Measurements from ENCODE around the gene SLC30A3.
A peak's percentile ranks its signal among the peaks of the same experiment; 100 is the strongest.
"Not testable (repeated sequence)": the region's sequence is repeated elsewhere in the genome, so short reads cannot be mapped to it uniquely, and the experiment has no call there.

The SLC30A3 gene

GRCh38 chr2:27285481-27285880, 22.6 kb upstream of the SLC30A3 start:
- no peak for DNase-seq (ENCODE audit: low spot score)

DNA sequence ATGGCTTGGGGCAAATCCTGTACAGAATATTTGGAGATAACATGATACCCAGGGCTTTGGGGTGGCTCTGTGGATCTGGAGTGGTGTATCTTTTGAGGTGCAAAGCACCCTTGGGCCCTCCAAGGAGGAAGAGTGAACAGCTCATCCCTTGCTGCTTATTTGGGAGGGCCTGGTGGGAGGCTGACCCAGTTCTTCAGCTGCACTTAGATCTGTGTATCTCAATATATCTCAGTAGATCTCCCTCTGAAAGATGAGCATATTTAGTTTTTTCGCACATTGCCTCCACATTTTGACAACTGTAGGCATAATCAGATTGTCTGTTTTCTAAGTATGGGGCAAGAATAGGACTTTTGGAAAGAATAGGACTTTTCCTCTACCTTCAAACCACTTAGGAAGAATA, 22.1 kb upstream of the SLC30A3 start:
- DNase-seq (ENCODE audit: low spot score): no peak

GRCh38 chr2:27282892-27283291, 20.0 kb upstream of the SLC30A3 start:
- no peak for DNase-seq (ENCODE audit: low spot score)

DNA sequence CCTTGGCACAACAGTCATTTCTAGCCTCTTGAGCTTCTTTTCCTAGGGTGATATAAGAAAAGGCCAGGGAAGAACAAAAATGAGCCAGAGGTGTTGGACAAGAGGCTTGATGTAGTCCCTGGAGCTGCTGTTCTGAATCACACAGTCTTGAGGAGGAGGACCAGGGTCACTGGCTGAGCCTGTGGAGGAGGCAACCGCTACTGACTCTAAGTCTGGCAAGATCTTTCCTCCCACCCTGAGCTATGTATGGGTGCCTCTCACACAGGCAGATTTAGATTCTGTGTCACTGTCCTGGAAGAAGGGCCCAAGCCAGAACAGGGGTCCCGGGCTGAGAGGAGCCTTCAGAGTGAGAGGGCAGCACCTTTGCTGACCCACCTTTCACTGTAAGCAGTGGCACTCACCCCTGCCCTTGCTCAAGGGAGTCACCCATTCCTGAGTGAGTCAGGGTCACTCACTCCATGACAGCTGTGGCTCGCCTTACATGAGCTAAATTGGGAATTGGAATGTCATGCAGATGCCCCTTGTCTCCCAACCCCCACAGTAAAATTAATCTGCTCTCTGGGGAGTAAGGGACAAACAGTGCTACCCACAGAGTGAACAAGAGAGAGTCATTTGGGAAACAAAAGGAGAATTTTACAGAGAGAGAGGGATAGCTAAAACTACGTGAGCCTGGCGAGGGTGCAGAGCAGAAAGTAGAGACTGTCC, 19.2 kb upstream of the SLC30A3 start, which contains the start of gene TRIM54:
TRIM54 (plus strand) TSS at position 575 of the 705 bp plus-strand sequence. CDS start 303 bp downstream, outside the sequence.
- no peak for DNase-seq (ENCODE audit: low spot score)

DNA sequence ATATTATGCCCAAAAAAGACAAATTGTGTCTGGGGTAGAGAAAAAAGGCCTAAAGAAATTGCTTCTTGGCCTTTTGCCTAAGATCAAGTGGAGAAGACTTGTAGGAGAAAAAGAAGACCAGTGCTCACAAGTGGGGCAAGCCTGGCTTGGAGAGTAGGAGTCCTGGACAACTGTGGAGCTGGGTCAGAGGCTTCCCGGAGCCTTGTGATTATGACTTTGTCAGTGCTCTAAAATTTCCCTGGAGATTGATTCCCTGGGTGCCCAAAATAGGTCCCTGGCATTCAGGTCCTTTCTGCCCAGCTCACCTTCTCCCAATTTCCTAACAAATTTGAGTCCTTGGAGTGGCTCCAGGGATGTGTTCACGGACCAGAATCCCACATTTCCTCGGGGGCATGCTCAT, 18.6 kb upstream of the SLC30A3 start:
- DNase-seq (ENCODE audit: low spot score): no peak

- no peak for DNase-seq (ENCODE audit: low spot score)
These were observed 18.0 kb upstream of the SLC30A3 start for GRCh38 chr2:27280826-27281225.

- no peak for DNase-seq (ENCODE audit: low spot score)
These were observed 15.2 kb upstream of the SLC30A3 start for GRCh38 chr2:27278010-27278409.

- no peak for DNase-seq (ENCODE audit: low spot score)
These were observed 12.6 kb upstream of the SLC30A3 start, which contains the start of gene DNAJC5G for GRCh38 chr2:27275211-27276150. DNAJC5G (plus strand) TSS chr2:27275433; CDS start chr2:27276729, 1,296 bp downstream.

DNA sequence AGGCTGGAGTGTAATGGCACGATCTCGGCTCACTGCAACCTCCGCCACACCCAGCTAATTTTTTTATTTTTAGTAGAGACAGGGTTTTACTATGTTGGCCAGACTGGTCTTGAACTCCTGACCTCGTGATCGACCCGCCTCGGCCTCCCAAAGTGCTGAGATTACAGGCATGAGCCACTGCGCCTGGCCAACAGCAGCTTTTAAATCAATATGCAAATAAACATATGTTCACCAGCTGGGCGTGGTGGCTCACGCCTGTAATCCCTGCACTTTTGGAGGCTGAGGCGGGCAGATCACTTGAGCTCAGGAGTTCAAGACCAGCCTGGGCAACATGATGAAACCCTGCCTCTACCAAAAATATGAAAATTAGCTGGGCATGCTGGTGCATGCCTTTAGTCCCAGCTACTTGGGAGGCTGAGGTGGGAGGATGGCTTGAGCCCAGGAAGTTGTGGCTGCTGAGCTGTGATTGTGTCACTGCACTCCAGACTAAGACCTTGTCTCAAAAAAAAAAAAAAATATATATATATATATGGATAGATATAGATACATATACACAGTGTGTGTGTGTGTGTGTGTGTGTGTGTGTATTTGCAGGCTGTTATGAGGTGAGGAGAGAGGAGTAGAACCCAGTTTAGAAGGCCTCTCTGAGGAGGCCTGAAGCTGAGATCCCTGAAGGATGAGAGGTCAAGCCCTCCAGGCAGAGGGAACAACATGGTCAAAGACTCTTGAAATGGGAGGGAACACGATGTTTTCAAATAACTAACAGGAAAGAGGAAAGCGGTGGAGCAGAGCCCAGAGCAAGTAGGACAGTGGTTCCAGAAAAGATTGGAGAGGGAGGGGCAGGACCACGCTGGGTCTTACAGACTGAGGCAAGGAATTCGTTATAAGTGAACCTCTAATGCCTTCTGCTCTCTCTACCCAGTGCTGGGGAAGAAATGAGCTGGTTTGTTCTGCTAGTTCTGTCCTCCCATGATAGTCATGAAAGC, 10.0 kb upstream of the SLC30A3 start:
- DNase-seq (ENCODE audit: low spot score): not testable (repeated sequence)

DNA sequence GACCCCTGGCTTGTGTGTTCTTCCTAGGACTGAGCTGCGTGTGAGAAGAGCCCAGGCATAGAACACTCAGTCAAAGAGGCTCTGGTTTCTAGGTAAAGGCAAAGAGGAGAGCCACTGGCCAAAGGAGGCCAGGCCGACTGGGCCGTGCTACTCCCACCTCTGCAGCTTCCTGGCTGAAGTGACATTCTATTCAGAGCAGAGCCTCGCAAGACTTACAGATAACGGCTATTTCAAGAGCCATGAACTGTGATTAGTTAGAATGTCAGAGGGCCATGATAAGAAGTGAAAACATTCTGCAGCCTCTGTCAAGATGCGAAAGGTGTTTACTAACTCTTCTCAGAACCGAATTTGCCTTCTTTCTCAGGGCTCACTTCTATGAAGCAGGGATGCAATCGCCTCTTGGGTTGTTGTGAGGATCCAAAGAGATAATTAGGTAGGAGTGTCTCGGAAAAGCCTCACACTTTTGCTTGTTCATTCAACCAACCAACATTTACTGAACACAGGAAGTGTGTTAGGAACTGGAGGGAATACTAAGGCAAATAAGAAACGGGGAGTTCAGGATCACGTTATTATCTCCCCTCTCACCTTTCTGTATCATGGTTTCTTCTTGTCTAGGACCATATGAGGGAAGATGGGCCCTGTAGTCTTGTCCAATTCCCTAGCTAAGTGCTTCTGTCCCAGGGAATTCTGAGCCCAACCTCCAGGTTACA, 8.9 kb upstream of the SLC30A3 start:
- DNase-seq (ENCODE audit: low spot score): no peak

DNA sequence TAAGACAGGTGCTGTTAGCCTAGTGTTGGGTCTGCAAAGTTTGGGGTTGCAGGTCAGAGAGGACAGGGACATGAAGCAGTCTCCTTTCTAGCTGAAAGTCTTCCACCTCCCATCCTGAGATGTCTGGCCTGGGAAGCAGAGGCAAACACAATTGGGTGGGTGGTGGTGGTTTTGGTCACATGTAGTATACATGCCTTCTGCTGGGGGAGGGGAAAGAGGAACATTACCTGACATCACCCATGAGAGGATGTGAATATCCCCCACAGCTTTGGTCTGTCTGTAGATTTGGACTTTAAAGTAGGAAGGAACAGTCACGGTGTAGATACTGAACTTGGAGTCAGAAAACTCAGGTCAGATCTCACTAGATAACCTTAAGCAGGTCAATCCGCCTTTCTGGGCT, 7.8 kb upstream of the SLC30A3 start:
- DNase-seq (ENCODE audit: low spot score): no peak

GRCh38 chr2:27270131-27270530, 7.3 kb upstream of the SLC30A3 start:
- no peak for DNase-seq (ENCODE audit: low spot score)

DNA sequence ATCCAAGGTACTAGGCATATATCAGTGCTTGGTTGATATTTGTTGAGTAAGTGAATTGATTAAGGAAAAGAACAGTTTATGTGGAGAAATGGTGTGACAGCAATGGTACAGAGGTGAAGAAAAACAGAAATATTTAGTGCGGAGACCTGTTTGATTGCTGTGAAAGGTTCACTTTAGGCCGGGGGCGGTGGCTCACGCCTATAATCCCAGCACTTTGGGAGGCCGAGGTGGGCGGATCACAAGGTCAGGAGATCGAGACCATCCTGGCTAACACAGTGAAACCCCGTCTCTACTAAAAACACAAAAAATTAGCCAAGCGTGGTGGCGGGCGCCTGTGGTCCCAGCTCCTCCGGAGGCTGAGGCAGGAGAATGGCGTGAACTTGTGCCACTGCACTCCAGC, 5.4 kb upstream of the SLC30A3 start:
- not testable (repeated sequence) for DNase-seq (ENCODE audit: low spot score)

DNA sequence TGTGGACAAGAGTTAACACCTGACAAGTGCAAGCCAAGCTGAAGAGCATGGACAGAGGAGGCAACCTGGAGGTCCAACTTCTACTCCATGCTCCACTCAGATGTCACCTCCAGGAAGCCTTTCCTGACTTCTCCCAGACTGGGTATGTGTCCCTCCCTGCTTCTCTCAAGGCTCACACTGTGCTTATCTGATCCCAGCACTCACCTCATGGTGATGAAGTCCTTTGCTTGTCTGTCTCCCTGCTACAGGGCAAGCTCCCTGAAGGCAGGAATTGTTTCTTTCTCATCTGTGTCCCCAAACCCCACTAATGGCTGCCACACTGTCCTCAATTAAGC, 2.7 kb upstream of the SLC30A3 start:
- DNase-seq (ENCODE audit: low spot score): no peak

- DNase-seq (ENCODE audit: low spot score): peak; percentile 26
These were observed 2.1 kb upstream of the SLC30A3 start for GRCh38 chr2:27264753-27265535.

DNA sequence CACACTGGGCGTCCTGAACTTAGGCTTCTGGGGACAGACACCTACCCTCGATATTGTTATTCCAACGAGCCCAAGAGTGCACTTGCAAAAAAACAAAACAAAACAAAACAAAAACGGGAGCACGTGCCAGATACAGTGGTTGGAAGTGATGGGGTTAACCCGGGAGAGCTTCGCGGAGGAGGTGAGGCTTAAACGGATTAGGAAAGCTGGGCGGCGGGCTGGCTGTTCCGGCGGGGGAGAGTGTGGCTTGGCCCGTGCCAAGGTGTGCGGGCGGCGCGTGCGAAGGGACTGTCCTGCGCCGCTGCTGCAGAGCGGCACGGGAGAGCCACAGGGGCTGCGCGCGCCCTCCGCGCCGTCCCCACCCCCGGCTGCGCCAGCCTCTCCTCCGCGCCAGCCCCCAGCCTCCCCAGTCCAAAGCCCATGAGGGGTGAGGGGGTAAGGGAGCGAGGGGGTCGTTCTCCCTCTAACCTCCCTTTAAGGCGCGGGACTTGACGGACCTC, 1.5 kb upstream of the SLC30A3 start:
- no peak for DNase-seq (ENCODE audit: low spot score)

DNA sequence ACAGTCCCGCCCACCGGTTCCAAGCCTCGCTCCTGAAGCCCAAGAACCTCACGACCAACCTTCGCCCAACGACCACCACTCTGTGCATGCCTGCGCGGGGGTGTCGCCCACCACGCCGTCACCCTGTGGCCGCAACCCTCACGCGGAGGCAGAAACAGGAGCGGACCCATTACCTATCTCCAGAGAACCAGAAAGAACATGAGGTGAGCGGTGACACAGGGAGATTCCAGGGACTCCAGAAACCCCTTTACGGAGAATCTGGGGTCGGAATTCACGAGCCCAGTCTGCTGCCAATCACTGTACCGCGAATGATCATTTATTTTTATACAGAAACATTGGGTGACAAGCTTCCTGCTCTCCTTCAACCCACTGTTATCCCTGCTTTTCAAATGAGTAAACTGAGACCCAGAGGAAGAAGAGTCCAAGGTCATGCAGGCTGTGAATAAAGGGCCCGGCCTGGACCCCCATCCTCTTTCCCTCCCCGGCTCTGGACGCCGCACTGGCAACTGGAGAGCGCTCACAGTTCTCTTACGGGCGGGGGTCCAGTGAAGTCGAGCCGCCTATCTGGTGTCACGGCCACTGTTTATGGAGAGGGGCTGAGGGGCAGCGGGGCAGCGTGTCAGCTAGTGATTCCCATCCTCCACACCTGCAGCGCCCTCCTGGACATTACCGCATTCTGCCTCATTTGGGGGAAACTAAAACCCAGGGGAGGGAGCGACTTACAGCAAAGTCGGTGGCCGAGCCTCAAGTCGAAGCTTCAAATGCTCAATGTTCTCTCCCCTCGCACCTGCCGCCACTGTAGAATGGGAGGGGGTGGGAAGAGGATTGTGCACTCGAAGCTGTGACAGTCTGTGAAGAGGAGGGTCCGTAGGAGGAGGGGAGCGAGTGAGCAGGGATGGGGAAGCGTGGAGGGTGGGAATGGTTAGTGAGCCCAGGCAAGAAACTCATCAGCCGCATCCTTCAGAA, 723 bp upstream of the SLC30A3 start:
- no peak for DNase-seq (ENCODE audit: low spot score)

DNA sequence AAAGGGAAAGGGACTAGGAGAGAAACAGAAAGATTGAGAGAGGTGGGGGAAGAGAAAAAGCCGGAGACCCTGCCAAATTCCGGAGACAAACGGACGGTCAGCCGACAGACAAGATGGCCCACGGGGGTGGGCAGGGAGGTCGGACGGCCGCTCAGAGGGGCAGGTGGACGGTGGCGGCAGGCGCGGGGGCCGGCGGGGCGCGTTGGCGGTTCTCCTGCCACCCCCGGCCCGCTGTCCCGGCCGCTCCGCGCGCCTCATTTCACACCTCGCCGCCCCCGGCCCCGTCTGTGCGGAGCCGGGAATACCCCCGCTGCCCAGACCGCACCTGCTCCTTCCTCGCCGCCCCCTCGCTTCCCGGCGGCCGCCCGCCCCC, 935 bp downstream of the SLC30A3 start:
- no peak for DNase-seq (ENCODE audit: low spot score)
